HG02938 (cell line): ENCODE data around the gene MMS22L.
"Not testable (repeated sequence)": the region's sequence is repeated elsewhere in the genome, so short reads cannot be mapped to it uniquely, and the experiment has no call there.

ENCODE experiments used
- ATAC-seq: cut with Tn5 transposase; IDR thresholded peaks from one replicate; pipeline ENCODE4 v1.9.1; 2021; ENCODE audit warnings: mild to moderate bottlenecking, moderate library complexity; ENCODE audit not compliant: unreplicated experiment

MMS22L gene

DNA sequence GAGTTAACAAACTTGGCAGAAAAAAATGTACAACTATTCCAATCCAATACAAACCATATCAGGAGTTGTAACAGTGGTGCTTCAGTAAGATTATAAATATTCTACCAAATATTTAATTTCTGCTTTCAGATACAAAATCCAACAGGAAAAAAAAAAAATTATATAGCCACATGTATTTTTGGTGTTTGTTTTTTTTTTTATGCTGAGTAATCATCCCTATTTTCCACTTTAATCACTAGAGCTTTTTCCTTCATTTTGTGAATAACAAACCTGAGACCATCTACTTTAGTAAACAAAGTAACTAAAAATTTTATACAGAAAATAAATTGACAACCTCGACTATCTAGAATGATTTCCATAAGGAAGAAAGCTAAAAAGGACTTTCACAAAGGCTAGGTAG lies 36.2 kb downstream of the MMS22L start:
- no peak for ATAC-seq

DNA sequence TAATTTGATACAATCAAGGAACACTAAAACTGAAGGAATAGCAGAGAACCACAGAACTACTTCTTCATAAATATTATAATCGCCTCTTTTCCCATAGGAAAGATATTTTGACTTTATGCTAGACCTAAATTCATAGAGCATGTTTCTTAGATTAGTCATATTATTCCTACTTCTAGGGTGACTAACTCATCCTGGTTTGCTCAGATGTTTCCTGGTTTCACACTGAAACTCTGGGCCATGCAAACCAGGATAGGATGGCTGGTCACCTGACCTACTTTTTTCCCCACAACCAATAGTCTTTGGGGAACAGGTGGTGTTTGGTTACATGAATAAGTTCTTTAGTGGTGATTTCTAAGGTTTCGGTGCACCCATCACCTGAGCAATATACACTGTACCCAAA lies 42.8 kb downstream of the MMS22L start:
- no peak for ATAC-seq

DNA sequence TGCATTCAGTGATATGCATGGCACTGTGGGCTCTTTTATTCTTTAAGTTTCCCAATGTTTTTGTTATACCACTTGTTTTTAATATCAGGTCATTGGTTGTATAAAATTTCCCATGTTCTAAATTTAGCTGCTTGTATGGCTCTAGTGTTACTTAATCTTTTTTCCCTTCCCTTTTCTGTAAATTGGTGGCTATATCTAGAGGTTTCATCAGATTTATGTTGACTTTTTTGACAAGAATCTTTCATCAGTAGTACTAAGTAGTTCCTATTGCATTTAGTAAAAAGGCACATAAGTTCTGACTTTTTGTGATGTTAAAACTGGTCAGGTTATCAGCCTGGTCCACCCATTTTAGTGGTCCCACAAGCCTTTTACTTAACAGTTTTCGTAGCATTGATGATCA lies 51.1 kb downstream of the MMS22L start:
- no peak for ATAC-seq

DNA sequence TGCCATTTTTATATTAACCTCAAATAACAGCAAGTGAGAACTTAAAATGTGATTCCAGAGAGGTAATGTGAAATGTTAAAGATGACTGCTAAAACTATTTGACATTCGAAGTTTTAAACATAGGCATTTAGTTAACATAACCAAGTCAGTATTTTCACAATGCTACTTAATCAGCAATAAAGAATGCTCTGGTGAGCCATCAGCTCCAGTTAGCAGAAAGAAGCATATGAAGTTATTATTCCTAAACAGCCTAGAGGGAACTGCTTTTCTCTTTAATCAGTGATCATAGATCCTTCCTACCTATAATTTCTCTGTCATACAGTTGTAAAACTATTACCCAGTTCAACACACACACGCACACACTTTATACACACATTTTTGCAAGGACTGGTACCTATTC lies 60.1 kb downstream of the MMS22L start:
- ATAC-seq: no peak

DNA sequence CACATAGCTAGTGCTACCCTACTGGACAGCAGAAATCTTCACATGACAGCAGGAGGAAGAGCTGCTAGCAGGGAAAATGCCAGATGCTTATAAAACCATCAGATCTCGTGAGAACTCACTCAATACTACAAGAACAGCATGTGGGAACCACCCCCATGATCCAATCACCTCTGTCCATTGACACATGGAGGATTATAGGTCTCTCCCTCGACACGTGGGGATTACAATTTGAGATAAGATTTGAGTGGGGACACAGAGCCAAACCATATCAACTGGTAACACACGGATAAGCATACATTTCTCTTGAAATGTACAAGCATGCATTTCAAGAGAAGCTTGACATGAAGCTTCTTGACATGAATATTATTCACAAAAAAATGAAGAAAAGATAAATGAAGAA lies 64.1 kb downstream of the MMS22L start:
- no peak for ATAC-seq

DNA sequence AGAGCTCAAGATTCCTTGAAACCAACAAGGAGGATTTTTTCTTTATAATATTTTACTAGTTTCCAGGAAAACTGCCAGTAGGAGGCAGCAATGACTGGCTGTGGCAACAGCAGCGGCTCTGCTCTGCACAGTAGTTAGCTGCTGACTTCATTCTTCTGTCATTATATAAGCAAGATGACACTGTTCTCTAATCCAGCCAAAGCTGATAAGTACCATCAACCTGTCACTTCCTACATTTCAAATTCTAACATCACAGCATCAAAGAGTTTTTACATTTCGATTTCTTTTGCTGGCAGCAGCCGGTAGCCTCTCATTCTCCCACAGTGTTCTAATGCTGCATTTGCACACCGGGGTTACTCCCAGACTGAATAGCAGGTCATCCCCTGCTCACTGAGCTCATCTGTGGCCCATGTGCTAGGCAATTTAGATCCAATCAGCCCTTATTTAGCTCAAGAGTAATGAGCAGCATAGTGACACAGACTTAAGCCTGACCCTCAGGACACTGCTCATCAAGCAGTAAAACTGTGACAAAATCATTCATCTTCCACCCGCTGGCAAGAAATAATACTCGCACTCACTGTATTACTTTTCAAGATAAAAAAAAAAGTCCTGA lies 67.8 kb downstream of the MMS22L start:
- no peak for ATAC-seq

DNA sequence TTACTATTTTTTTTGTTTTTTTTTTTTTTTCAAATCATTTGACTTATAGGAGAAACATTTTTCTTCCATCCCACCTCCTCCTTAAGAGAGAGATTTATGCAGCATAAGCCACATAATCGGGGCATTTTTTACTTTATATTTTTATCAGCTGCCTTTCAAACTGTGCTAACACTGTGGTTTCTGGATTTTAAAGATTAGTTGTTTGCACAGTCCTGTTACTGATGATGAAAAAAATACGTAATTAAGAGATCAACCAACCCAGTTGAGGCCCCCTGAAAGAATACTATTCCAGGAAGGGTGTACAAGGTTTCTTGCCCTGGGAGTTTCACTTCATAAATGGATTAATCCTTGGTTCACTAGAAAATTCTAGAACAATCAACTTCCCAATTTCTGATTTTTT lies 68.3 kb downstream of the MMS22L start:
- ATAC-seq: no peak

DNA sequence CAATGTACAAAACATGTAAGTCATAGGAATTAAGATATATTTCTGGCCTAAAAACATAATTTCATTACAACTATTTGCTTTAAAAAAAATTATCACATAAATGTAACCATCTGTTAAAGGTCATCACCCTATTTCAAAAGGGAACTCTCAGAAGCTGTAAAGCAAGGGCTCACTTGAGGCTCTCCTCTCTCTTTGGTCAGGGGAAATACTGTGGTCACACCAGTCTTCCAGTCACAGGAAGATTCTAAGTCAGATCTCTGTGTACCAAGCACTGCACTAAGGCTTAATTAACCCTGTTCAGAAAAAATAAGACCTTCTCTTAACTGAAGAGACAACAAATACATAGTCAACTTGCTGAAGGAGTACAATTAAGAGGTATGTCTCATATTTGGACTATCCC lies 75.6 kb downstream of the MMS22L start:
- ATAC-seq: no peak

DNA sequence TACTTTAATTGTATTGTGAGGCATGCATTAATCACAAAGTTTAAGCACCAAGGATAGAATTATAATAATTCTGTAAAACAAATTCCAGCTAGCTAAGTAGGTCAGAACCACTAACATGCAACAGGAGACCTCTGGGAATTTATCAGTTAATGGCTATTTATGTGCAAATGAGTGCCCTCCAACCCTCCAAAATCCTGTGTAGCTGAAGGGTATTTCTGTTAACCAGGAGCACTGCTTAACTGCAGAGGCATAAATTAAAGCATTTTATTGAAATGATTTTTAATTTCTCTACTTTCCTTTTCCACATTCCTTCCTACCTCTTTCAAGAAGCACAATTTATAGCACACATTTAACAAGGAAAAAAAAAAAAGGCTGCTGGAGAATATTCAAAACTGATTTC lies 77.0 kb downstream of the MMS22L start:
- ATAC-seq: no peak

DNA sequence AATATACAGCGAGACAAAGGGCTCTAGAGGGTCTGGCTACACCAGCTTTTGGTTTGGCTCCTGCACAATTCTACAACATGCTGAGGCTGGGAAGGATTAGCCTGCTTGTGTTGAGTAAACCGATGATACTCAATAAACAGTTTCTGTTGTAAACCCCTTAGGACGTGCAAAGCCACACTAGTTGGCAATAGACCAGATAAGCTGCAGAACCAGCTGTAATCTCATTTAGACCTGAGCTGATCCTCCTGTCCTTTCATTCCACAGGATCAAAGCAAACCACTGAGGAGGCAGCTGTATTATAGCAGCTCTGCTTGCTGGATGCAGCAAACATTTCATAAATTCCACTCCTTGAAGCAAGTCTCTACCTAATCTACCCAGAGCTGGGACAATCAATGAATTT lies 79.7 kb downstream of the MMS22L start:
- no peak for ATAC-seq

DNA sequence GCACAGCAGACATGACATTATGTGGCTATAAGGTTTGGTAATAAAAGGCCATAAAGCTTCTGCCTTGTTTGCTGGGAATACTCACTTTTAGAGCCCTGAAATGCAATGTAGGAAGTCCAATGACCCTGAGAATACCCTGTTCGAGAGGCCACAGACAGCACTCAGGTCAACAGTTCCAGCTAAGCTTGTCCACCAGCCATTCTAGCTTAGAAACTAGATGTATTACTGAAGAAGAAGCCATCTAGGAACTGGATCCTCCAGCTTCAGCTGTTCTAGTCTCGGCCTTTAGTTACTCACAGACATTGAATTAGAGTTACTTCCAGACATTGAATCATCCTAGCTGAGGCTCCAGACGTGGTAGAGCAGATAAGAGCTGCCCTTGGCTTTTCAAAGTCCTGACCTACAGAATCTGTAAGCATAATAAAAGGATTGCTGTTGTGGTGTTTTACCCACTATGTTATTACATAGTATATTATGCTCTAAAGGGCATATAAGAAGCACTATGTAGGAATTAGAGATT lies 84.9 kb downstream of the MMS22L start:
- no peak for ATAC-seq

DNA sequence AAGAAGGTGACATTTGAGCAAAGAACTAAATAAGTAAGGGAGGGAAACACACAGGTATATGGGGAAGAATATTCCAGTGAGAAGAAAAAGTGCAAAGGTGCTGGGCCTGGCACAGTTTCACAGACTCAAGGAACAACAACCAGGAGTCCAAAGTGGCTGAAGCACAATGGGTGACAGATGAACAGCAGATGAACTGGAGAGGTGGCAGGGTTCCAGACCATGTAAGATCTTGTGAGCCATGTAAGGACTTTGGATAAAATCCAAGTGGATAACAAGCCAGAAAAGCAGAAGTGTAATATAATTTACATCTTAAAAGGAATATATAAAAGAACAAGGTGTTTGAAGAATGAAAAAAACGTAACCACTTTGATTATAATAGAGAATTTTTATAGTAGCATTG lies 87.9 kb downstream of the MMS22L start:
- ATAC-seq: no peak

DNA sequence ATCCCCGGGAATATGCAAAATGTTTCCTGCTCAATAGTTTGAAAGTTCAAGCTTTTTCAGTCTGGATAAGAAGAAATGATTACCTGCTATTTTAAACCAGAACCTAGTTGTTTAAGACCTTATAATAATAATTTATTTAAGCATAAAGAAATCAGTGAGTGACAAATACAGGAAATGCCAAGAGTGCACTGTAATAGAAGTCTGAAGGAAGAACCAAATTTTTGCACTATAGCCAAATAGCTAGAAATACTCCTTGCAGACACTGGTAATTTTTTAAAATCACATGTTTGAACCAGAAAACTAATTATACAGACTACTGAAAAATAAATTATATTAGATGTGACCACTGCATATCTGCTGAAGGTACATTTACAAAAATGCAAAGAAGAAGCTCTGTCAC lies 93.2 kb downstream of the MMS22L start:
- ATAC-seq: no peak

DNA sequence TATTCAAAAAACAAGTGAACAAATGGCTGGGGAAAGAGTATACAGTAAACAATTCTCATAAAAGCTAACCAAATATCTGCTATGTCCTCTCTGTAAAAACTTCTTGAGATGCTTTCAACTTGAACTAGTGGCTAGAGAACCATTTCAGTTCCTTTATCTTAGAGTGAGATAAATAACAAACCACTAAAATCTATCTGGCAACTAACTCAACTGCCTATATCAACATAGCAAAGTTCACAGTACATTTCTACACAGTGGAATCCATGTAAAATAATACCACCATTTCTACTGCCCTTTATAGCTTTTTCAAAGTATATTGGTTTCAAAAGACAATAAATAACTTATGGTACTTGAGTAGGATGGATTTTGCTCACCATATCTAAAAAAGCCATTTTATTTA lies 95.1 kb downstream of the MMS22L start:
- ATAC-seq: no peak

DNA sequence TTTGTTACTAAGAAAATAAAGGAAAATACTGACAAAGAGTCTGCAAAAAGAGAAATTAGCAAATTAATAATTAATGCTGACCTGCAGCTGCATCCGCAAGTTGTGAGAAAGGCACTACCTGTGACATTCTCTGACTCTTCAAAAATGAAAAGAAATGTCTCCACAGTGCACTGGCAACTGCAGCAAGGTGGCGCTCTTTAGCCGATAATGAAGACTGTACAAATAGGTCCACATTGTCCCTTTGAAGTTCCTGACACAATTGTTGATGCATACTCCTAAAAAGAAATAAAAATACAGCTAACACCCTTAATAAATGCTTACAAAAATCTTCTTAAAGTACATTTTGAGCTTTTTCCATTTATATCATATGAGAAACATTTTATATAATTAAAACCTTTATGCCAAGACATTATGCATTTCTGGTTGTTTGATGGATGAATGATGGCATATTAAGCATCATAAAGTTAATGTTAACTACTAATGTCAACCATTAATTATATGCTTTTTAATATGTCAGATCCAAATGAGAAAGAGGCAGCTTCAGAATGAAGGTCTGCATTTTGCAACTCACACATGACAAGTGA lies 96.5 kb downstream of the MMS22L start:
- peak; percentile 99 for ATAC-seq

DNA sequence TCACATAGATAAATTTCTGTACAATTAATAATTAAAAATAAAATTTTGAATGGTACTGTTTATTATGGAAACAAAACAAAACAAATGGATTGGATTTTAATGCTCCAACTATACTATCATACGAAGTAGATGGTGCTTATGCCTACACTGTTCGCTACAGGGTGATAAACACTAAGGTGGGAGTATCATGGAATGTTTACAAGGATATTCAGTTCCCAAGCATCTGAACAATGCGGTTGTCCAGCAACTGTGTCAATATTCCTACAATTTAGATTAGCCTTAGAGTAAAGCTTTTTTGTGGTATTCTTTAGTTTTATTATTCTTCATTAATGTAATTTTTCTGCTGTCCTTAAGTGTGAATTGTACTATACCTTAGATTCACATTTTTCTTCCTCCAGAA lies 105.1 kb downstream of the MMS22L start:
- ATAC-seq: no peak

DNA sequence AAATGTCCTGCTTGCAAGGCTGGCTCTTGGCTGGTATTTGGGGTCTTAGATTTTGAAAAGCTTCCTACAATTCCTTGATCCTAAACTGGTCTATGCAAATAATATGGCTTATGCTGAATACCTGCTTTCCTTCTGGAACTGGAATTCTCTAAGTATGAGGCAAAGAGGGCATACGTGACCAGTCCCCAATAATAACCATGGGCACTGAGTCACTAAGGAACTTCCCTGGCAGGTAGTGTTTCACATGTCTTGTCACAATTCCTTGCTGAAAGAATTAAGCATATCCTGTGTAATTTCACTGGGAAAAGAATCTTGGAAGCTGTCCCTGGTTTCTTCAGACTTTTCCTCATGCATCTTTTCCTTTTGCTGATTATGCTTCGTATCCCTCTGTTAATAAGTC lies 106.5 kb downstream of the MMS22L start:
- ATAC-seq: no peak

DNA sequence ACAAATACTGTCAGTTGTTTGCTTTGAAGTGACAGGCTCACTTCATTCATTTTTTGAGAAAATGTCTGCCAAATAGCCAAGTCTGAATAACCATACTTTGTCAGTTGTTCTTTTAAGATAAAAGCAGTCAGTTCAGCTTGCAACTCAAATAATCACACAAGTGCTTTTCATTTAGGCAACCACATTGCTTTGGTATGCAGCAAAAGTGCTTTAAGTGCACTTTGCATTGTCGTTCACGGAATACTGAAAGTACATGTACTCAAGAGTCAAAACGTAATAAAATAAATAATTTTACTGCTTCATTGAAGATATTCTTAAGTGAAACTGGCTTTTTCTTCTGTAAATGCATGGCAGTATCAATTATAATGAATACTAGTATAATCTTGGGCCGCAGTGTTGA lies 107.2 kb downstream of the MMS22L start:
- no peak for ATAC-seq

DNA sequence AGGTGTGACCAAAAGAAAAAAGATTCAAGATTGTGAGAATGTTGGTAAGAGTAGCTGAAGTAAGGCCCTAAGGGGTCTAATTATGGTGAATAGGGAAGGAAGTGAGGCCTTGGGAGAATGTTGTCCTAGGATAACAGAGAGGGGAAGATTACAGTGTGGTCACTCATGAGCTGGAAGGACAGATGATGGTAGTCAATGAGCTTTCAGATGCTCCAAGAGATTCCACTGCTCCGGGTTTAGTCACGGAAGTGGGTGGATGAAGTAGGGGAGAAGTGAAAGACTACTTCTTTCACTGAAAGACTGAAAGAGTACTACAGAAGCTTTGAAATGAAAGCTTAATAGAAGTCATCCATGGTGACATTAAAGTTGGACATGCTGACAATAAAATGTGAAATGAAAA lies 108.5 kb downstream of the MMS22L start:
- ATAC-seq: no peak

DNA sequence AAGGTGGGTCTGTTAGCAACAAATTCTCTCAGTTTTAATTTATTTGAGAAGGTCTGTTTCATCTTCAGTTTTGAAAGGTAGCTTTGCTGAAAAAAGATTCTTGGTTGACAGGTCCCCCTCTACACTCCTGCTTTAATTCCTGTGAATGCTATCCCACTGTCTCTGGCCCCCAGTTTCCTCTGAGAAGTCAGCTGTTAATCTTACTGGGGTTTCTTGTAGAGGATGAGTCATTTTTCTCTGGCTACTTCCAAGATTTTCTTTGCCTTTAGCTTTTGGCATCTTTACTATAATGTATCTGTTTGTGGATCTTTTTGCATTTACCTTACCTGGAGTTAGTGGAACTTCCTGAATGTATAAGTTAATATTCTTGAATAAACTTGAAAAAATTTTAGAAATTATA lies 122.7 kb downstream of the MMS22L start:
- ATAC-seq: no peak

DNA sequence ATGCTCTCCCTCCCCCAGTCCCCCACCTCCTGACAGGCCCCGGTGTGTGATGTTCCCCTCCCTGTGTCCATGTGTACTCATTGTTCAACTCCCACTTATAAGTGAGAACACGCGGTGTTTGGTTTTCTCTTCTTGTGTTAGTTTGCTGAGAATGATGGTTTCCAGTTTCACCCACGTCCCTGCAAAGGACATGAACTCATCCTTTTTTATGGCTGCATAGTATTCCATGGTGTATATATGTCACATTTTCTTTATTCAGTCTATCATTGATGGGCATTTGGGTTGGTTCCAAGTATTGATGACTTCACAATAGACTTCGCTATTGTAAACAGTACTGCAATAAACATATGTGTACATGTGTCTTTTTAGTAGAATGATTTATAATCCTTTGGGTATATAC lies 127.6 kb downstream of the MMS22L start:
- ATAC-seq: not testable (repeated sequence)

DNA sequence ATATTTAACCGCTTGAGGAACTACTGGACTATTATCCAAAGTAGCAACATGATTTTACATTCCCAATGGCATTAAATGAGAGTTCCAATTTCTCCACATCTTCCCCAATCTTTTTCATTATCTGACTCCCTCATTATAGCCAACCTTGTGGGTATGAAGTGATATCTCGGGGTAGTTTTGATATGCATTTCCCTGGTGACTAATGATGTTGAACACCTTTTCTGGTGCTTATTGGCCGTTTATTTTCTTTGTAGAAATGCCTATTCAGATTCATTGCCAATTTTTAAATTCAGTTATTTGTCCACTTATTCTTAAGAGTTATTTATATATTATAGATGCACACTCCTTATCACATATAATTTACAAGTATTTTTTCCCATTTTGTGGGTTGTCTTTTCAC lies 129.0 kb downstream of the MMS22L start:
- no peak for ATAC-seq

DNA sequence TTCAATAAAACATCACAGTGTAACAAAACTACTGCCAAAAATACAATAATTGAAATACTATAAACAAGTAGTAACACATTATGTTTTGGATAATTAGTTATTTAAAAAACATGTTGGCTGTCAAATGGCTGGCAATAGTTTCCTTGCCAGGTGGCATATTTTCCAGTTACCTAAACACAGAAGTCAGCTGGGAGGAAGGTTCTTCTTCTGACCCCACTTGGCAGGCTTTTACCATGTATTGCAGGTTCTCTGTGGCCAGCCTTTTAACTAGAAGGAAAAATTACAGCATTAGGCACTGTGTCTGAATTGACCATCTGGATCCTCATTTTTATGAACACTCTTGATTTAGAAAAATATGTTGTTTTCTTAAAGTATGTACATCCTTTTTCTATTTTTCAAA lies 131.4 kb downstream of the MMS22L start:
- no peak for ATAC-seq
